GM23338 (cell line): ENCODE results near the gene NYAP1.

Source experiments
- CTCF ChIP-seq, 2 experiments: fragments of 200-600 bp in 1 of 2; sonication (generic) in 1 of 2; conservative IDR thresholded peaks; 2 replicates each; pipeline versions ENCODE4 v1.5.1 to v1.6.1; 2016 to 2017; ENCODE audit warnings: antibody characterized with exemption in 2 of 2, low read depth in 2 of 2, mild to moderate bottlenecking in 2 of 2, moderate library complexity in 1 of 2
- EZH2 ChIP-seq: fragments of 200-600 bp; sonication (generic); IDR thresholded peaks from one replicate; pipeline ENCODE4 v1.8.0; 2017; ENCODE audit warnings: antibody characterized with exemption, mild to moderate bottlenecking, low read depth; ENCODE audit not compliant: unreplicated experiment
- POLR2AphosphoS5 ChIP-seq: IDR thresholded peaks from 2 replicates; pipeline ENCODE4 v1.6.1; 2016; ENCODE audit warnings: antibody characterized with exemption, low read depth
- REST ChIP-seq: IDR thresholded peaks from one replicate; pipeline ENCODE4 v1.6.1; 2018; ENCODE audit warnings: antibody characterized with exemption; ENCODE audit not compliant: unreplicated experiment

GRCh38 chr7:100510437-100511239, 26.9 kb downstream of the NYAP1 start:
- TF ChIP-seq CTCF (conservative IDR thresholded peaks at IDR 0.05; ENCODE audit: low read depth in 2 of 2) (no peak), EZH2 (no peak), REST (no peak), POLR2AphosphoS5 (no peak)
